Measurements from ENCODE around the gene DSCAM. TPM values are rescaled to one million over a fixed set of nuclear protein-coding genes. Genes with fewer than 3 reads are reported as not detected.
A peak's percentile ranks its signal among the peaks of the same experiment; 100 is the strongest.

The DSCAM gene
- total RNA-seq, 1 donor from 2014 or later: not detected

GRCh38 chr21:40253112-40253511 is 593.8 kb downstream of the DSCAM start:
- Histone ChIP-seq H3K79me2 (ENCODE audit: low read depth) (no peaks in the 10 kb centered on the region), H3K36me3 (no peaks in the 10 kb centered on the region), H2AFZ (replicated peaks) (no peak overlapping the region), H3F3A (ENCODE audit: low read depth) (no peaks in the 10 kb centered on the region), H3K27ac (no peak overlapping the region), H3K9me3 (ENCODE audit: low read depth) (no peaks in the 10 kb centered on the region), H3K9ac (no peak overlapping the region), H3K27me3 (no peaks in the 10 kb centered on the region), H3K4me1 (no peaks in the 10 kb centered on the region), H3K4me2 (no peak overlapping the region), H3K4me3 (no peak overlapping the region), H4K20me1 (ENCODE audit: low read depth) (no peaks in the 10 kb centered on the region)
- Mint-ChIP-seq H3K27me3 (ENCODE audit: insufficient read depth, low read depth) (peaks cover 7% of the 10 kb centered on the region), H3K36me3 (peaks cover 6% of the 10 kb centered on the region), H3K27ac (no peak overlapping the region), H3K4me1 (no peaks in the 10 kb centered on the region), H3K9me3 (peaks cover 16% of the 10 kb centered on the region), H3K4me3 (no peak overlapping the region)
- no peak for TF ChIP-seq EZH2 (IDR thresholded peaks at IDR 0.05)
- no peak for TF ChIP-seq CTCF (IDR thresholded peaks at IDR 0.05)
- no peak for TF ChIP-seq EZH2phosphoT487 (IDR thresholded peaks at IDR 0.05)
- no peak for DNase-seq (ENCODE audit: low spot score)

DNA sequence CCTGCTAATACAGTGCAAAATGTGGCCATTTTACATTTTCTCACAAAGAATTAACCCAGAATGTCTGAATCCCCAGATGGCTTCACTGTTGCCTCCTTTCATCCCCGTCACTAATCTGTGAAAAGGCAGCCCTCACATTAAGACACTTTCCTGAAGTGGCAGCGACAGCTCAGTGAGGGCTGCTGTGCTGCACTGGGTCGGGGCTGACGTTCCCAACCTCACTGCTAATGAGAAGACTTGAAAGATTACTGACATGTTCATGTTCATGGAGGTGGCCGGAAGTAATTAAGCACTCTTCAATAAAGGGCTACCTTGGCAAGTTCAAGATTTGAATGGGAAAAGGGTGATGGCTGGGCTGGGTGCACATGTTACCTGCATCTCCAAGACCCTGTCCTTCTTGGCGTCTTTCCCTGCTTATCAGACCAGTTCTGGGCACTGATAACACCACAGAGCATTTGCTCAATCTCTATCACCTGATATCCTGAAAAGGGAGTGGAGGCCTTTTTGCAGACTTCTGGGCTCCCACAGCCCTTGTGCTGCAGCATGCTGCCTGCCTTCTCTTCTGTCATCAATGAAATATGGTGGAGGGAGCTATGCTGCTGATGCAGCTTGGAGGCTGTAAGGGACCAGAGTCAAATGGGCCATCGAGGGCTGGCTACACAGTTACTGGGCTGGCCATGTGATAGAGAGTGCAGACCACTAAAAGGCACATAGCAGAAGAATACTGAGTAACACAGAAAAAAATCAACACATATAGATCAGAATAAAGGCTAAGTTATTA is 596.3 kb downstream of the DSCAM start:
- H3K27me3 ChIP-seq: no peaks in the 10 kb centered on the region
- no peak overlapping the region for H3K4me2 ChIP-seq
- H3K27ac Mint-ChIP-seq: no peak overlapping the region
- H3K27ac ChIP-seq: no peak overlapping the region
- no peaks in the 10 kb centered on the region for H3F3A ChIP-seq (ENCODE audit: low read depth)
- DNase-seq (ENCODE audit: low spot score): no peak
- no peaks in the 10 kb centered on the region for H3K4me1 Mint-ChIP-seq
- no peaks in the 10 kb centered on the region for H3K9me3 ChIP-seq (ENCODE audit: low read depth)
- peaks cover 7% of the 10 kb centered on the region for H3K36me3 Mint-ChIP-seq
- no peak overlapping the region for H2AFZ ChIP-seq (replicated peaks)
- H3K4me1 ChIP-seq: no peaks in the 10 kb centered on the region
- H3K79me2 ChIP-seq (ENCODE audit: low read depth): no peaks in the 10 kb centered on the region
- no peak for TF ChIP-seq EZH2 (IDR thresholded peaks at IDR 0.05)
- no peak for TF ChIP-seq CTCF (IDR thresholded peaks at IDR 0.05)
- no peak for TF ChIP-seq EZH2phosphoT487 (IDR thresholded peaks at IDR 0.05)
- peak overlapping the region; percentile 10 for H3K4me3 Mint-ChIP-seq
- H4K20me1 ChIP-seq (ENCODE audit: low read depth): no peaks in the 10 kb centered on the region
- H3K36me3 ChIP-seq: no peaks in the 10 kb centered on the region
- peaks cover 26% of the 10 kb centered on the region for H3K9me3 Mint-ChIP-seq
- peaks cover 11% of the 10 kb centered on the region for H3K27me3 Mint-ChIP-seq (ENCODE audit: insufficient read depth, low read depth)
- H3K9ac ChIP-seq: no peak overlapping the region
- H3K4me3 ChIP-seq: no peak overlapping the region

DNA sequence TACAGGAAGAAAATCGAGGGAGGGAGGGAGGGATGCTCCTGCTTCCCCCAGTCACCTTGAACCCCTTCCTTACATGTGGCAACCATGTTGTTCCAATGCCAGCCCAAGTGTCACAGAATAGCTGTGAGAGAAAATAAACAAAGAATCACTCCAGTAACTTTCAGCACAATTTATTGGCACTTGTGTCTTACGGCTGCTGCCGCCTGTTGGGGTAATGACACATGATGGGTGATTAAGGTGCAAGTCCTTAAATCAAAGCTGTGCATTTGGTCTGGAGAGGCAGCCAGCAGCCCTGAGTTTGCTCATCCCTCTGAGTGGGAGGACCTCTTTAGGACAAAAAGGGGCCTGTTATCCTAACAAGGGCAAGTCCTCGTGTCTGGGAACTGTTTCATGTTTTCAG is 602.0 kb downstream of the DSCAM start:
- peaks cover 23% of the 10 kb centered on the region for H3K9me3 Mint-ChIP-seq
- no peaks in the 10 kb centered on the region for H3F3A ChIP-seq (ENCODE audit: low read depth)
- H3K36me3 ChIP-seq: no peaks in the 10 kb centered on the region
- no peaks in the 10 kb centered on the region for H3K4me1 Mint-ChIP-seq
- TF ChIP-seq EZH2 (IDR thresholded peaks at IDR 0.05): no peak
- TF ChIP-seq EZH2phosphoT487 (IDR thresholded peaks at IDR 0.05): no peak
- no peak for TF ChIP-seq CTCF (IDR thresholded peaks at IDR 0.05)
- H3K4me1 ChIP-seq: no peaks in the 10 kb centered on the region
- H3K27ac Mint-ChIP-seq: no peak overlapping the region
- no peak overlapping the region for H3K4me2 ChIP-seq
- no peaks in the 10 kb centered on the region for H3K9me3 ChIP-seq (ENCODE audit: low read depth)
- peaks cover 7% of the 10 kb centered on the region for H3K27me3 Mint-ChIP-seq (ENCODE audit: insufficient read depth, low read depth)
- H2AFZ ChIP-seq (replicated peaks): peak overlapping the region; percentile 72
- no peak overlapping the region for H3K4me3 Mint-ChIP-seq
- no peak for DNase-seq (ENCODE audit: low spot score)
- no peaks in the 10 kb centered on the region for H3K27me3 ChIP-seq
- H3K36me3 Mint-ChIP-seq: peaks cover 7% of the 10 kb centered on the region
- no peak overlapping the region for H3K27ac ChIP-seq
- no peaks in the 10 kb centered on the region for H3K79me2 ChIP-seq (ENCODE audit: low read depth)
- H4K20me1 ChIP-seq (ENCODE audit: low read depth): no peaks in the 10 kb centered on the region
- no peak overlapping the region for H3K4me3 ChIP-seq
- no peak overlapping the region for H3K9ac ChIP-seq
